Fibroblast of pulmonary artery (primary cell): ENCODE results near the gene FAM185A.

Source experiments
- DNase-seq: peaks from one replicate; pipeline ENCODE4 v3.0.0-alpha.2; 2010; ENCODE audit warnings: low read depth
- H3K4me3 ChIP-seq: replicated peaks from 2 replicates; pipeline ENCODE4 v1.5.1; 2011; ENCODE audit warnings: low read depth, mild to moderate bottlenecking, control low read depth, low read length, moderate library complexity
- TF ChIP-seq, protein P1 (sequence below): IDR thresholded peaks from 2 replicates; pipeline ENCODE4 v1.5.1; 2011; ENCODE audit warnings: mild to moderate bottlenecking, control low read depth, low read length, inconsistent platforms; ENCODE audit errors: missing control alignments

Gene FAM185A

DNA sequence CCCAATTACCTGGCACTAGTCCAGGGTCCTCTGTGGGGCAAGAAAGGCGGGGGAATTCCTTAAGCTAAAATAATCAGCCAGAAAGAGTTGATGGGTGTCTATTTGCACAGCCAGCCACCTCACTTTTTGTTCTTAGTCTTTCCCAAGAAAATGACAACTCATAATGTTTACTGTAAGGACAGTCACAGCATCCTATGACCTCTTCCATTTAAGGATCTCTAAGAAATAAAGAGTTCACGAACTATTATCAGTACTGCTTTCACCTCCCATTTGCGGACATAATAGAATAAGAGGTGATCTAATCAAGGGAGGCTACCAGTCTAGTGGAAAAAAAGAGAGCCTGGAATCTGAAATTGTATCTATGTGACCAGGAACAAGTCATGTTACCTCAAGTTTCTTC is 91.6 kb downstream of the FAM185A start:
- H3K4me3 ChIP-seq, result no peak overlapping the region
- TF ChIP-seq, protein P1, sequence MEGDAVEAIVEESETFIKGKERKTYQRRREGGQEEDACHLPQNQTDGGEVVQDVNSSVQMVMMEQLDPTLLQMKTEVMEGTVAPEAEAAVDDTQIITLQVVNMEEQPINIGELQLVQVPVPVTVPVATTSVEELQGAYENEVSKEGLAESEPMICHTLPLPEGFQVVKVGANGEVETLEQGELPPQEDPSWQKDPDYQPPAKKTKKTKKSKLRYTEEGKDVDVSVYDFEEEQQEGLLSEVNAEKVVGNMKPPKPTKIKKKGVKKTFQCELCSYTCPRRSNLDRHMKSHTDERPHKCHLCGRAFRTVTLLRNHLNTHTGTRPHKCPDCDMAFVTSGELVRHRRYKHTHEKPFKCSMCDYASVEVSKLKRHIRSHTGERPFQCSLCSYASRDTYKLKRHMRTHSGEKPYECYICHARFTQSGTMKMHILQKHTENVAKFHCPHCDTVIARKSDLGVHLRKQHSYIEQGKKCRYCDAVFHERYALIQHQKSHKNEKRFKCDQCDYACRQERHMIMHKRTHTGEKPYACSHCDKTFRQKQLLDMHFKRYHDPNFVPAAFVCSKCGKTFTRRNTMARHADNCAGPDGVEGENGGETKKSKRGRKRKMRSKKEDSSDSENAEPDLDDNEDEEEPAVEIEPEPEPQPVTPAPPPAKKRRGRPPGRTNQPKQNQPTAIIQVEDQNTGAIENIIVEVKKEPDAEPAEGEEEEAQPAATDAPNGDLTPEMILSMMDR, result no peak
- no peak for DNase-seq

DNA sequence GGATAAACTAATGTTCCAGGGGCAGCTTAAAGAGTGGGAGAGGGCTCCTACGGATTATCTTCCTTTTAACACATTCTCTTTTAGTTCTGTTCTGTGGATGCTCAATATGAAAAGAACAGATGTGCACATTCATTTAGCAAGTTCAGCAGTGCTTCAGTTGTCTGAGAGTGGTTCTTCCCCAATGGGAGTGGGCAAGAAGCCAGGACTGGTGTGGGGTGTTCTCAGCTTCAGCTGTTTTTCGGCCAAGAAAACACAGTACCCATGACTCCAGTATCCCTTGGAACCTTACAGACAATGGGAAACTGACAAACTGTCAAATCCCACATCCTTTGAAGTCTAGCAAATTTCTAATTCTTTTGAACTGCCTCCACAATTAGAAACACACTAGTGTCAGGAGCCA is 92.5 kb downstream of the FAM185A start:
- TF ChIP-seq, protein P1, result no peak
- no peak overlapping the region for H3K4me3 ChIP-seq
- peak; percentile 54 for DNase-seq

DNA sequence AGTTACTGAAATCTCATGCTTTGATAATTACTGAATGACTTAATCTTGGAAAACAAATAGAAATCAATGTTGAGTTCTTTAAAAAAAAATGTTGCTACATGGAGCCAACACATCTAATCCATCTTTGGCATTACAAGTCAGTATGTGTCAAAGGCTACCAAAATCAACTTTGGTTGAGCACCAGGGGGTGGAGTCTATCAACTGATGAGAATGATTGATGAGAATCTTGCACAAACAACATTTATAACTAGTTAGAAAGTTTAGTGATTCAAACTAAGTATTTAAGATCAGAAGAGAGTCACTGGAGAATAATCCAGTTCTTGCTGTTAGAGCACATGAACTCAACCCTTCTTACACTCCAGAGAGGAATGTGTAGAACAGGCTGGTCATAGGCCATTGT is 93.5 kb downstream of the FAM185A start:
- no peak for DNase-seq
- TF ChIP-seq, protein P1, result no peak
- no peak overlapping the region for H3K4me3 ChIP-seq

DNA sequence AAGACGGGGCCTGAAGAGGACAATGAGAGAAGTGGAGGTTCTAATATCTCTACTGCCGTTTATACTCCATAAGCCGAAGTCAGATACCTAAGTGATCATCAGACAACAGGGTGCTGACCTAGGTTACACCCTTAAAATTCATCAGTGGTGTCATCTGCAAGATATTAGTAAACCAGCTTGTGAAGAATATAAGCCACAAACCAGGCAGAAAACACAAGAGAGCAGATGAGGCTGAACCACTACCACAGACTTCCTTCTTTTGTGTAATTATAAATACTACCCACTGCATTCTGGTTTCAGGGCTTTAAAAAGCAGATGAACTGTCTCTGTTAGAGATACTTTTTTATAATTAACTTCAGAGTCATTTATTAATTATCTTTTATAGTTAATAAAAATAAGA is 95.1 kb downstream of the FAM185A start:
- TF ChIP-seq, protein P1, result no peak
- no peak overlapping the region for H3K4me3 ChIP-seq
- DNase-seq, result no peak

DNA sequence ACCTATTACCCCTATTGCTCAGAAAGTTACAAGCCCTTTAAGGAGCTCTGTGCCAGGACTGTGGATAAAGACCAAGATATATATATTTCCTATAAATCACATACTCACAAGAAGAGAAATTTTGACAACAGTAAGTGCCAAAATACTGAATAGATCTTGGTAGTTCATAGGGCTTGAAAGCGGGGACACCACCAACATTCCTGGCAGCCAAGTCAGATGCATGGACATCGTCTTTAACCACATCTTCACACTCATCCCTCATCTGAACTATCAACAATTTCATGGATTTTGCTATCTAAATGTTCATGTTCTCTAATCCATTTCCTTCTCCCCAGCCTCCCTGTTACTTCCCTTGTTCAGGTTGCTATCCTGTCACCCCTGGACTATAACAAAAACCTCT is 96.5 kb downstream of the FAM185A start:
- H3K4me3 ChIP-seq, result no peak overlapping the region
- DNase-seq, result no peak
- TF ChIP-seq, protein P1, result no peak

DNA sequence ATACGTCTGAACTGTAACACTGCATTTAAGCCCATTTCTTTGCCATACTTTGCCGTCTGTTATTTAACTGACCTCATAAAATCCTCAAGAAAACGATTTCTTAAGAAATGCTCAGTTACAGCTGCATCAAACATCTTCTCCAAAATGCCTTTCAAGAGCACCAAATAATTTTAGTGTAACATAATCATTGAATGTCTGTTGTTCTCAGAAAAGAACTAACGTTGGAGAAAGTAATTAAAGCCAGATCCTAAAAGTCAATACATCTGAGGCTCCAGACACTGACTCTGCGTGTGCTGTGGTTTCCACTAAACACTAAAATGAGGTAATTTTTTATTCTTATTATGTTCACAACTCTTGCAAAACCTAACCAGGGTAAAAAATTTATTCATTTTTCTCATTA is 100.3 kb downstream of the FAM185A start:
- no peak for DNase-seq
- no peak overlapping the region for H3K4me3 ChIP-seq
- TF ChIP-seq, protein P1, result no peak

DNA sequence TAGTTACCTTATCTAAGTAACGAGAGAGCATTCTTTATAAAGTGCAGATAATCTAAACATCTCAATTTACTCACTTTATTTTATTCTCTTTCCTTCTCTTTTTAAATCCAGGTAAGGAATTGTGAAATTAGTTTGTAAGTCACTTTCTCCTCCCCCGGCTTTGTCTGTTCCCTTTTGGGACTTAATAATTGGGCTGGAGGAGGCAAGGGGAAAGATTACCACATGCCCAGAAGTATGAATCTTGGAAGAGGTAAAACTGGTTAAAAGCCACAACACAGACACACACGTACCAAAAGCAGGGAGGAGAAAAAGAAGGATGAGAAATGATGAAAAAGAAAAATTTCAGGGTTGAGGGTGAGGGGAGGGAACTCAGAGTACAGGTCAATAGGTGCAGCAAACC is 100.7 kb downstream of the FAM185A start:
- TF ChIP-seq, protein P1, result no peak
- no peak overlapping the region for H3K4me3 ChIP-seq
- no peak for DNase-seq
